MM.1S (cell line): Measurements from ENCODE around the gene SFSWAP.

Experiments used
- EZH2 ChIP-seq: fragments of 300-600 bp; sonication (generic); optimal IDR thresholded peaks from 2 replicates; pipeline ENCODE3; 2017; ENCODE audit warnings: low read depth, mild to moderate bottlenecking, antibody characterized with exemption, low read length, mixed read lengths
- TF ChIP-seq, protein P1 (sequence below): fragments of 300-600 bp; sonication (generic); IDR thresholded peaks from 2 replicates; pipeline ENCODE4 v1.5.1; 2016; ENCODE audit warnings: antibody characterized with exemption, low read length, mixed read lengths

DNA sequence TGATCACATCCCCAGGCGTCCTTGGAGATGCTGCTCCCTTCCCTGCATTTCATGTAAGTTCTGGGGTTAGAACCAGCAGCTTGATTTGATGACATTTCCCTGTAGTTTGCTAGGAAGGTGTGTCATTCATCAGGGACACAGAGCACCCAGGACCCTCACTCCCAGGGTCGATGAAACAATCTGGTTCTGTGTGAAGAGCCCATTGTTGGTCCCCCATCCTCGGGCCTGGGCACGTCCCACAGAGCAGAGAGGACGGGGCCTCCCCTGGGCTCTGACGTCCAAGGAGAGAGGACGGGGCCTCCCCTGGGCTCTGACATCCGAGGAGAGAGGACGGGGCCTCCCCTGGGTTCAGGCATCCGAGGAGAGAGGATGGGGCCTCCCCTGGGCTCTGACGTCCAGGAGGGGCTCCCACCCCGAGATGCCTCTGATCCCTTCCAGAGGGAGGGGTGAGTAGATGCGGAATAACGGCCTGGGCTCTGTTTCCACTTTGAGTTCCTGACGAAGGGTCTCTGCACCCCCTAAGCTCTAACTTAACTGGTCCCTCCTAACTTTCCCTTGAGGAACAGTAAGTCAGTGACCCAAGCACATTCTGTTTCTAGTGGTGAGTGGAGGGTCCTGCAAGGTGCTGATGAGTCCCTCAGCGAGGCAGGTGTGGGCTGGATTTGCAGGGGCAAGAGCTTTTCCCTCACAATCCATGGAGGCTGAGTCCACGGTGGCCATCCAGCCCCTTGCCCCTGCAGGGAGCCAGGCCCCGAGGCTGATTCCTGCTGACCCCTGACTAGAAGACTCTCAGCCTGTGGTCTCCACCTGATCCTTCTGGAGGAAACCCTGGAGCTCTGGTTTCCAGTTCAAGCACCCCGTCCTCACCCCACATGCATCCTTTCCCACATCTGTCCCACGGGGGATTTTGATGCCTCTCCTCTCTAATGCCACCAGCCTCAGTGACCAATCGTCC lies 35.5 kb upstream of the SFSWAP start:
- TF ChIP-seq, protein P1, sequence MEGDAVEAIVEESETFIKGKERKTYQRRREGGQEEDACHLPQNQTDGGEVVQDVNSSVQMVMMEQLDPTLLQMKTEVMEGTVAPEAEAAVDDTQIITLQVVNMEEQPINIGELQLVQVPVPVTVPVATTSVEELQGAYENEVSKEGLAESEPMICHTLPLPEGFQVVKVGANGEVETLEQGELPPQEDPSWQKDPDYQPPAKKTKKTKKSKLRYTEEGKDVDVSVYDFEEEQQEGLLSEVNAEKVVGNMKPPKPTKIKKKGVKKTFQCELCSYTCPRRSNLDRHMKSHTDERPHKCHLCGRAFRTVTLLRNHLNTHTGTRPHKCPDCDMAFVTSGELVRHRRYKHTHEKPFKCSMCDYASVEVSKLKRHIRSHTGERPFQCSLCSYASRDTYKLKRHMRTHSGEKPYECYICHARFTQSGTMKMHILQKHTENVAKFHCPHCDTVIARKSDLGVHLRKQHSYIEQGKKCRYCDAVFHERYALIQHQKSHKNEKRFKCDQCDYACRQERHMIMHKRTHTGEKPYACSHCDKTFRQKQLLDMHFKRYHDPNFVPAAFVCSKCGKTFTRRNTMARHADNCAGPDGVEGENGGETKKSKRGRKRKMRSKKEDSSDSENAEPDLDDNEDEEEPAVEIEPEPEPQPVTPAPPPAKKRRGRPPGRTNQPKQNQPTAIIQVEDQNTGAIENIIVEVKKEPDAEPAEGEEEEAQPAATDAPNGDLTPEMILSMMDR: no peak
- TF ChIP-seq EZH2: no peak
